Loucy (cell line): ENCODE data around the gene KIFAP3.
A peak's percentile ranks its signal among the peaks of the same experiment; 100 is the strongest.

Experiments
- H2AFZ ChIP-seq: fragments of 200-600 bp; sonication (generic); 2 replicates; pipeline ENCODE4 v1.6.0; 2016; ENCODE audit warnings: antibody characterized with exemption, mild to moderate bottlenecking, low read length, moderate library complexity
- H3F3A ChIP-seq: fragments of 200-600 bp; 2 replicates; pipeline ENCODE4 v1.6.0; 2016; ENCODE audit warnings: antibody characterized with exemption, low read depth, mild to moderate bottlenecking
- H3K27me3 ChIP-seq: fragments of 200-600 bp; sonication (generic); 2 replicates; pipeline ENCODE4 v1.6.1; 2014; ENCODE audit warnings: low read length, mild to moderate bottlenecking; ENCODE audit not compliant: insufficient read depth, poor library complexity, severe bottlenecking
- H3K36me3 ChIP-seq: fragments of 200-600 bp; sonication (generic); 2 replicates; pipeline ENCODE4 v1.6.1; 2016; ENCODE audit warnings: low read length; ENCODE audit not compliant: insufficient read depth
- H3K4me1 ChIP-seq: fragments of 200-600 bp; sonication (generic); 2 replicates; pipeline ENCODE4 v1.5.1; 2014; ENCODE audit warnings: low read length, mild to moderate bottlenecking; ENCODE audit not compliant: insufficient read depth, poor library complexity, severe bottlenecking
- H3K4me2 ChIP-seq: fragments of 200-600 bp; sonication (generic); 2 replicates; pipeline ENCODE4 v1.6.0; 2014; ENCODE audit warnings: antibody characterized with exemption, low read length, low read depth, mild to moderate bottlenecking; ENCODE audit not compliant: poor library complexity, severe bottlenecking
- H3K4me3 ChIP-seq: fragments of 200-600 bp; sonication (generic); 2 replicates; pipeline ENCODE4 v1.5.1; 2014; ENCODE audit warnings: low read length, mild to moderate bottlenecking, mixed read lengths; ENCODE audit not compliant: poor library complexity, severe bottlenecking
- H3K79me2 ChIP-seq: fragments of 200-600 bp; sonication (generic); 2 replicates; pipeline ENCODE4 v1.6.1; 2014; ENCODE audit warnings: low read length; ENCODE audit not compliant: insufficient read depth
- H3K9ac ChIP-seq: fragments of 200-600 bp; sonication (generic); 2 replicates; pipeline ENCODE4 v1.6.0; 2014; ENCODE audit warnings: mild to moderate bottlenecking, low read depth, low read length, moderate library complexity; ENCODE audit not compliant: poor library complexity, severe bottlenecking
- H3K9me2 ChIP-seq: fragments of 200-600 bp; sonication (generic); replicated peaks from 2 replicates; pipeline ENCODE4 v1.6.1; 2016; ENCODE audit warnings: low read depth, low read length, mixed read lengths
- H3K9me3 ChIP-seq: fragments of 200-600 bp; sonication (generic); 2 replicates; pipeline ENCODE4 v1.6.1; 2014; ENCODE audit warnings: mild to moderate bottlenecking, antibody characterized with exemption, low read length, low read depth; ENCODE audit not compliant: insufficient read depth
- H4K20me1 ChIP-seq: fragments of 200-600 bp; sonication (generic); 2 replicates; pipeline ENCODE4 v1.6.0; 2014; ENCODE audit warnings: antibody characterized with exemption, low read length, mild to moderate bottlenecking; ENCODE audit not compliant: insufficient read depth, poor library complexity, severe bottlenecking
- CTCF ChIP-seq: fragments of 200-600 bp; sonication (generic); conservative IDR thresholded peaks from 2 replicates; pipeline ENCODE4 v1.5.1; 2014; ENCODE audit warnings: mild to moderate bottlenecking, antibody characterized with exemption, low read length
- EZH2phosphoT487 ChIP-seq: fragments of 200-600 bp; IDR thresholded peaks from 2 replicates; pipeline ENCODE4 v1.6.1; 2018; ENCODE audit warnings: antibody characterized with exemption, mild to moderate bottlenecking, moderate library complexity, borderline replicate concordance

KIFAP3 gene

GRCh38 chr1:169879034-169879840, 195.3 kb downstream of the KIFAP3 start:
- H3F3A ChIP-seq: no peaks in the 10 kb centered on the region
- H3K9me3 ChIP-seq: no peaks in the 10 kb centered on the region
- H3K27me3 ChIP-seq: no peaks in the 10 kb centered on the region
- H3K9me2 ChIP-seq: no peaks in the 10 kb centered on the region
- H3K36me3 ChIP-seq: peaks cover 28% of the 10 kb centered on the region
- no peaks in the 10 kb centered on the region for H4K20me1 ChIP-seq
- H3K4me3 ChIP-seq: no peak overlapping the region
- TF ChIP-seq EZH2phosphoT487: no peak
- H2AFZ ChIP-seq: no peak overlapping the region
- peak overlapping the region; percentile 42 for H3K4me2 ChIP-seq
- peak overlapping the region; percentile 22 for H3K9ac ChIP-seq
- H3K79me2 ChIP-seq: peaks cover 45% of the 10 kb centered on the region
- H3K4me1 ChIP-seq: peaks cover 44% of the 10 kb centered on the region

GRCh38 chr1:169878498-169878897, 196.0 kb downstream of the KIFAP3 start:
- peaks cover 35% of the 10 kb centered on the region for H3K36me3 ChIP-seq
- H3K9me3 ChIP-seq: no peaks in the 10 kb centered on the region
- no peaks in the 10 kb centered on the region for H3F3A ChIP-seq
- H3K79me2 ChIP-seq: peaks cover 39% of the 10 kb centered on the region
- H3K9me2 ChIP-seq: no peaks in the 10 kb centered on the region
- no peaks in the 10 kb centered on the region for H3K27me3 ChIP-seq
- no peak overlapping the region for H3K4me3 ChIP-seq
- H2AFZ ChIP-seq: no peak overlapping the region
- peaks cover 51% of the 10 kb centered on the region for H3K4me1 ChIP-seq
- H4K20me1 ChIP-seq: no peaks in the 10 kb centered on the region
- no peak for TF ChIP-seq CTCF
- peak overlapping the region; percentile 42 for H3K4me2 ChIP-seq
- peak overlapping the region; percentile 22 for H3K9ac ChIP-seq

- H3K27me3 ChIP-seq: no peaks in the 10 kb centered on the region
- H3K4me2 ChIP-seq: peak overlapping the region; percentile 42
These were observed 196.5 kb downstream of the KIFAP3 start for GRCh38 chr1:169877800-169878491.

More at GRCh38 chr1:169877800-169878491, 196.5 kb downstream of the KIFAP3 start:
- no peak overlapping the region for H3K4me3 ChIP-seq
- H4K20me1 ChIP-seq: no peaks in the 10 kb centered on the region
- peaks cover 5% of the 10 kb centered on the region; the same call in 1 of the 2 replicates for H3K9me3 ChIP-seq
- peaks cover 35% of the 10 kb centered on the region for H3K79me2 ChIP-seq
- TF ChIP-seq CTCF (no peak), EZH2phosphoT487 (no peak)
- H3K9me2 ChIP-seq: no peaks in the 10 kb centered on the region
- no peaks in the 10 kb centered on the region for H3F3A ChIP-seq
- H3K9ac ChIP-seq: peak overlapping the region; percentile 22
- peaks cover 52% of the 10 kb centered on the region for H3K4me1 ChIP-seq
- peaks cover 41% of the 10 kb centered on the region for H3K36me3 ChIP-seq
- no peak overlapping the region for H2AFZ ChIP-seq
